ENCODE measurements around the gene MYLIP.

DNA sequence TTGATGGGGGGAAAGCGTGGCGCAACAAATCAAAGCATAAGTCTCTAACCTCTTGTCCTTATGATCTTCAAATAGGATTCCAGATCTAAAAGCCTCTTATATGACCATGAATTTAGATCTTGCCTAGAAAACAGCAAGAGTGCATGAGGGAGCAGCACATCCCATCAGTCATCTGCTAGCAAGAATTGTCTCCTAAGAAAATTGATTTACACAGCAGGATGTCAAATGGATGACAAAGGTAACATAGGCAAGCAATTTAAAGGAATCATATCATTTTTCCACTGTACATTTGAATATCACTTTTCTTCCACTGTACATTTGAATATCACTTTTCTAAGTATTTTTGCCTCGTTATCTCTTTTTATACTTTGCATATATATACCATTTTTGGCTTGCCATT, 7.5 kb upstream of the MYLIP start:
- TF ChIP-seq SUZ12 (IDR thresholded peaks at IDR 0.05) (no peak), L3MBTL2 (conservative IDR thresholded peaks at IDR 0.05) (no peak), ELF4 (IDR thresholded peaks at IDR 0.05) (no peak), HDGF (IDR thresholded peaks at IDR 0.05; ENCODE audit: borderline replicate concordance) (no peak), BHLHE40 (IDR thresholded peaks at IDR 0.05; ENCODE audit: borderline replicate concordance) (no peak), SP1 (IDR thresholded peaks at IDR 0.05) (no peak), FOXK2 (IDR thresholded peaks at IDR 0.05) (no peak), ZNF384 (IDR thresholded peaks at IDR 0.05) (no peak), FOXM1 (IDR thresholded peaks at IDR 0.05; ENCODE audit: borderline replicate concordance) (no peak), ARNT (IDR thresholded peaks at IDR 0.05) (no peak), CTBP1 (IDR thresholded peaks at IDR 0.05; ENCODE audit: borderline replicate concordance) (no peak)
- TF ChIP-seq, protein P1, sequence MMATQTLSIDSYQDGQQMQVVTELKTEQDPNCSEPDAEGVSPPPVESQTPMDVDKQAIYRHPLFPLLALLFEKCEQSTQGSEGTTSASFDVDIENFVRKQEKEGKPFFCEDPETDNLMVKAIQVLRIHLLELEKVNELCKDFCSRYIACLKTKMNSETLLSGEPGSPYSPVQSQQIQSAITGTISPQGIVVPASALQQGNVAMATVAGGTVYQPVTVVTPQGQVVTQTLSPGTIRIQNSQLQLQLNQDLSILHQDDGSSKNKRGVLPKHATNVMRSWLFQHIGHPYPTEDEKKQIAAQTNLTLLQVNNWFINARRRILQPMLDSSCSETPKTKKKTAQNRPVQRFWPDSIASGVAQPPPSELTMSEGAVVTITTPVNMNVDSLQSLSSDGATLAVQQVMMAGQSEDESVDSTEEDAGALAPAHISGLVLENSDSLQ (IDR thresholded peaks at IDR 0.05): no peak
